ENCODE measurements around the gene TTC33. TPM values are rescaled to one million over a fixed set of nuclear protein-coding genes. Genes with fewer than 3 reads are reported as not detected.

The TTC33 gene
- polyA plus RNA-seq, 1 donor = 17.8 TPM

GRCh38 chr5:40691894-40692293, 63.9 kb downstream of the TTC33 start:
- no CpG with 5 or more reads among the region's 9 CpGs for WGBS (ENCODE audit: insufficient coverage, low lambda C conversion rate)
- H3K4me1 ChIP-seq (ENCODE audit: control insufficient read depth, insufficient read depth, low read length) = no peaks in the 10 kb centered on the region
- no peaks in the 10 kb centered on the region for H3K27me3 ChIP-seq (ENCODE audit: control insufficient read depth, insufficient read depth, low read length)
- DNase-seq = no peak
- no peaks in the 10 kb centered on the region for H3K9me3 ChIP-seq (ENCODE audit: control insufficient read depth, low read depth, low read length)
- no peak overlapping the region for H3K4me3 ChIP-seq (ENCODE audit: low read length)
- H3K36me3 ChIP-seq (ENCODE audit: control insufficient read depth, insufficient read depth, low read length) = peaks cover 9% of the 10 kb centered on the region
- H3K27ac ChIP-seq (ENCODE audit: low read length) = no peak overlapping the region

GRCh38 chr5:40690267-40690666, 65.5 kb downstream of the TTC33 start:
- DNase-seq = no peak
- no peaks in the 10 kb centered on the region for H3K4me1 ChIP-seq (ENCODE audit: control insufficient read depth, insufficient read depth, low read length)
- H3K9me3 ChIP-seq (ENCODE audit: control insufficient read depth, low read depth, low read length) = no peaks in the 10 kb centered on the region
- no peak overlapping the region for H3K27ac ChIP-seq (ENCODE audit: low read length)
- no peaks in the 10 kb centered on the region for H3K27me3 ChIP-seq (ENCODE audit: control insufficient read depth, insufficient read depth, low read length)
- WGBS (ENCODE audit: insufficient coverage, low lambda C conversion rate) = no CpG with 5 or more reads among the region's 3 CpGs
- H3K36me3 ChIP-seq (ENCODE audit: control insufficient read depth, insufficient read depth, low read length) = peaks cover 9% of the 10 kb centered on the region
- H3K4me3 ChIP-seq (ENCODE audit: low read length) = no peak overlapping the region

GRCh38 chr5:40689438-40689837, 66.3 kb downstream of the TTC33 start:
- no peaks in the 10 kb centered on the region for H3K9me3 ChIP-seq (ENCODE audit: control insufficient read depth, low read depth, low read length)
- no peaks in the 10 kb centered on the region for H3K4me1 ChIP-seq (ENCODE audit: control insufficient read depth, insufficient read depth, low read length)
- H3K27ac ChIP-seq (ENCODE audit: low read length) = no peak overlapping the region
- peaks cover 9% of the 10 kb centered on the region for H3K36me3 ChIP-seq (ENCODE audit: control insufficient read depth, insufficient read depth, low read length)
- DNase-seq = peak in 1 of 2 donors; percentile 59
- no peaks in the 10 kb centered on the region for H3K27me3 ChIP-seq (ENCODE audit: control insufficient read depth, insufficient read depth, low read length)
- WGBS (ENCODE audit: insufficient coverage, low lambda C conversion rate) = no CpG with 5 or more reads among the region's 3 CpGs
- no peak overlapping the region for H3K4me3 ChIP-seq (ENCODE audit: low read length)

DNA sequence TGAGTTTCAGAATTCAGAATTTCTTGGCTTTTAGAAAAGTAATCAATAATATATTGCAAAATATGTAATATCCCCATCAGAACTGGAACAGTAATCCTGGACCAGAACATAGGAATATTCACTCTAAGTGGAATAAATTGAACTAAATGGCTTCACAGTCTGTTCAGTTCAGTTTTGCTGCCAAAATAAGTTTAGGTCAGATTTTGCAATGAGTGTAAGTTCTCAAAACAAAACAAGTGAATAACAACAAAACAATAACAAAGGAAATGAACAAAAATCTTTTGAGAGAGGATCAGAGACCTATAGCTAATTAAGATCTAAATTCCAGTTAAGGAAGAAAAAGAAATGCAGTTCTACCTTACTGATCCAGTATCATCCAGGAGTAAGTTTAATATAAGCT, 66.8 kb downstream of the TTC33 start:
- Histone ChIP-seq H3K9me3 (ENCODE audit: control insufficient read depth, low read depth, low read length) (no peaks in the 10 kb centered on the region), H3K36me3 (ENCODE audit: control insufficient read depth, insufficient read depth, low read length) (peaks cover 9% of the 10 kb centered on the region), H3K27me3 (ENCODE audit: control insufficient read depth, insufficient read depth, low read length) (no peaks in the 10 kb centered on the region), H3K4me1 (ENCODE audit: control insufficient read depth, insufficient read depth, low read length) (peaks cover 2% of the 10 kb centered on the region), H3K4me3 (ENCODE audit: low read length) (no peak overlapping the region), H3K27ac (ENCODE audit: low read length) (no peak overlapping the region)
- DNase-seq = no peak

GRCh38 chr5:40688127-40688761, 67.5 kb downstream of the TTC33 start:
- Histone ChIP-seq H3K4me3 (ENCODE audit: low read length) (no peak overlapping the region), H3K36me3 (ENCODE audit: control insufficient read depth, insufficient read depth, low read length) (peaks cover 9% of the 10 kb centered on the region), H3K27ac (ENCODE audit: low read length) (no peak overlapping the region), H3K4me1 (ENCODE audit: control insufficient read depth, insufficient read depth, low read length) (peaks cover 4% of the 10 kb centered on the region), H3K27me3 (ENCODE audit: control insufficient read depth, insufficient read depth, low read length) (no peaks in the 10 kb centered on the region), H3K9me3 (ENCODE audit: control insufficient read depth, low read depth, low read length) (no peaks in the 10 kb centered on the region)
- no CpG with 5 or more reads among the region's 8 CpGs for WGBS (ENCODE audit: insufficient coverage, low lambda C conversion rate)
- DNase-seq = peak; percentile 72 to 74

DNA sequence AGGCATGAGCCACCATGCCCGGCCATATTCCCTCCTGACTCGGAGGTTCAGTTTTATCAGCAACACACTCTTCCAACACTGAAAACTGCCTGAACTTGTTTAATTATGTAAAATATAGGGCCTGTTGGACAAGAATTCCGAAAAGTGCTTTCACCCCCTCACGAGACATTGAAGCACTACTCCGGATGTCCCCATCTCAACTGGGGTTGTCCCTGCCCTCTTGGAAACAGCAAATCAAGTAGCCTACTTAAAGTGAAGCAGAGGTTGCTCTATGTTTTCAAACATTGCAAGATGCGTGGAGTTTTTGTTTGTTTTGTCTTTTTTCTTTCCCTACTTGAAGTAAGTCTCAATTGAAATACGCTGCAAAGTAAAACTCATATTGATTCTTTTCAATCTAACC, 68.4 kb downstream of the TTC33 start:
- WGBS (ENCODE audit: insufficient coverage, low lambda C conversion rate) = 96% methylated on average over 3 of the region's 7 CpGs
- H3K4me1 ChIP-seq (ENCODE audit: control insufficient read depth, insufficient read depth, low read length) = peaks cover 4% of the 10 kb centered on the region
- H3K4me3 ChIP-seq (ENCODE audit: low read length) = no peak overlapping the region
- no peak overlapping the region for H3K27ac ChIP-seq (ENCODE audit: low read length)
- DNase-seq = no peak
- H3K9me3 ChIP-seq (ENCODE audit: control insufficient read depth, low read depth, low read length) = no peaks in the 10 kb centered on the region
- peaks cover 7% of the 10 kb centered on the region for H3K36me3 ChIP-seq (ENCODE audit: control insufficient read depth, insufficient read depth, low read length)
- peaks cover 2% of the 10 kb centered on the region for H3K27me3 ChIP-seq (ENCODE audit: control insufficient read depth, insufficient read depth, low read length)

DNA sequence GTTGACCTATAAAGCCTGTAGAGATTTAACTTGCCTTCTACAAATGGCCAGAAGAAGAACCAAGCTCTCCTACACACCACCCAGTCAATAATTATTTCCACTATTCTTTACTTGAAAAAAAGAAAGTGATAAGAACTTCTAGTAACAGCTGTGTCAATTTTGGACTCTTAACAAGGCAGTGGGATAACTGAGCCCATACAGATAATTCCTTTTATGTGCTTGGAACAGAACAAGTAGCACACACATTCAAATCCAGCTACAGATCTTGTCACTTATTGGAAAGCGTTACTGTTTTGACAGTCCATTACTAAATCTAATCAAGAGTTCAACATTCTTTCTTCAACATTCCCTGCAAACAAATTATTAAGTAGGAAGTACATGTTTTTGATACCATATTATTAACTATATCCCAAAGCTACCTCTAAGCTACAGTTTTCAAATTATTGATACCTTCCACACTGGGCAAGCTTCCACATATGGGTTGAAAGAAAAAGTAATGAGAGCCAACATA, 69.7 kb downstream of the TTC33 start:
- peaks cover 8% of the 10 kb centered on the region for H3K4me1 ChIP-seq (ENCODE audit: control insufficient read depth, insufficient read depth, low read length)
- no peak overlapping the region for H3K4me3 ChIP-seq (ENCODE audit: low read length)

GRCh38 chr5:40685193-40685592, 70.6 kb downstream of the TTC33 start:
- no peak overlapping the region for H3K27ac ChIP-seq (ENCODE audit: low read length)
- peaks cover 20% of the 10 kb centered on the region for H3K27me3 ChIP-seq (ENCODE audit: control insufficient read depth, insufficient read depth, low read length)
- H3K9me3 ChIP-seq (ENCODE audit: control insufficient read depth, low read depth, low read length) = no peaks in the 10 kb centered on the region
- H3K4me1 ChIP-seq (ENCODE audit: control insufficient read depth, insufficient read depth, low read length) = peaks cover 8% of the 10 kb centered on the region
- no peaks in the 10 kb centered on the region for H3K36me3 ChIP-seq (ENCODE audit: control insufficient read depth, insufficient read depth, low read length)
- H3K4me3 ChIP-seq (ENCODE audit: low read length) = no peak overlapping the region
- no peak for DNase-seq

More for the DNA sequence above, 69.7 kb downstream of the TTC33 start:
- Histone ChIP-seq H3K27ac (ENCODE audit: low read length) (no peak overlapping the region), H3K27me3 (ENCODE audit: control insufficient read depth, insufficient read depth, low read length) (peaks cover 11% of the 10 kb centered on the region), H3K9me3 (ENCODE audit: control insufficient read depth, low read depth, low read length) (no peaks in the 10 kb centered on the region), H3K36me3 (ENCODE audit: control insufficient read depth, insufficient read depth, low read length) (no peaks in the 10 kb centered on the region)
- WGBS (ENCODE audit: insufficient coverage, low lambda C conversion rate) = 71% methylated on average over 1 of the region's 1 CpG
- DNase-seq = no peak

GRCh38 chr5:40683305-40683704, 72.5 kb downstream of the TTC33 start:
- peaks cover 24% of the 10 kb centered on the region for H3K27me3 ChIP-seq (ENCODE audit: control insufficient read depth, insufficient read depth, low read length)
- no peak for DNase-seq
- H3K4me1 ChIP-seq (ENCODE audit: control insufficient read depth, insufficient read depth, low read length) = peaks cover 8% of the 10 kb centered on the region
- WGBS (ENCODE audit: insufficient coverage, low lambda C conversion rate) = no CpG with 5 or more reads among the region's 1 CpG
- peak overlapping the region; percentile 77 for H3K4me3 ChIP-seq (ENCODE audit: low read length)
- no peaks in the 10 kb centered on the region for H3K36me3 ChIP-seq (ENCODE audit: control insufficient read depth, insufficient read depth, low read length)
- H3K27ac ChIP-seq (ENCODE audit: low read length) = no peak overlapping the region
- H3K9me3 ChIP-seq (ENCODE audit: control insufficient read depth, low read depth, low read length) = no peaks in the 10 kb centered on the region

DNA sequence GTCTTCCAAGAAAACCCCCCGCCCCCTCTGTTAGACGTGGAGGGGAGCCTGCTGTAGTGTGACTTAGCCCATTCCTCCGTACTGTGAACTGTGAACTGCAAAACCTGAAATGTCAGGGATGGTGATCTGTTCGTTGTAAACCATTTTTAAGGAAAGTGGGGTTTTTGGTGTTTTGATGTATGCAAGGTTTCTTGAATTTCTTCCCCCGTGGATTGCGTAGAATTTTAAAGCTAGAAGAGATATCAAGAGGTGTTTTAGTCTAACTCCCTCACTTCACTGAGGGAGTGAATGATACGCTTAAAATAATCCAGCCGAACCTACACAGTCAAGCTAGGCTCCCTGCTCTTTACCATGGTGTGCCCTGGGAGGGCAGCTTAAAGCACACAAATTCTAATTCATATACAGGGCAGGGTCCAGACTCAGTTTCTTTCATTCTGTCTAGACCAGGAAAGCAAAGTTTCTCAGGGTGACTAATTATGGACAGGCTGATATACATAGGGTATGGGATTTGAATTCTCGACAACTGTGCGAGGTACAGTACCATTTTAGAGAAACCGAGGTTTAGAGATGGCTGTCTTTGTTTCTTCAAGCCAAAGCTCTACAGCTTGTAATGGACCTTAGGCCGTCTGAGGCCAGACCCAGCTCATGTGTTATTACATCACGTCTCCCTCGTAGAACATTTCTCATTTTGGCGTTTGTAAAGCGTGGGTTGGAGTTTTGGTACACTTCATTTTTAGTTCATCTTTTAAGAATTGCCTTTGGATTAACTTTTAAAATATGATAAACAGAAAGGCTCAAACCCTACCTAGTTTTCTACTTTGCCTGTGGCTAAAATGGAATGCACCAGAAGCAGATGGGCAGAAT, 73.4 kb downstream of the TTC33 start:
- DNase-seq = no peak

More for the DNA sequence above, 73.4 kb downstream of the TTC33 start:
- no CpG with 5 or more reads among the region's 16 CpGs for WGBS (ENCODE audit: insufficient coverage, low lambda C conversion rate)
- H3K4me3 ChIP-seq (ENCODE audit: low read length) = peak overlapping the region; percentile 77
- H3K36me3 ChIP-seq (ENCODE audit: control insufficient read depth, insufficient read depth, low read length) = no peaks in the 10 kb centered on the region
- H3K27me3 ChIP-seq (ENCODE audit: control insufficient read depth, insufficient read depth, low read length) = peaks cover 24% of the 10 kb centered on the region
- no peak overlapping the region for H3K27ac ChIP-seq (ENCODE audit: low read length)
- H3K9me3 ChIP-seq (ENCODE audit: control insufficient read depth, low read depth, low read length) = no peaks in the 10 kb centered on the region
- peaks cover 12% of the 10 kb centered on the region for H3K4me1 ChIP-seq (ENCODE audit: control insufficient read depth, insufficient read depth, low read length)
